Measurements from ENCODE around the gene VRK1. TPM values are rescaled to one million over a fixed set of nuclear protein-coding genes. Genes with fewer than 3 reads are reported as not detected.

The VRK1 gene
- polyA plus RNA-seq, 1 of the 3 experiments (the other 2 are of a cell fraction): 9.1 TPM

- TF ChIP-seq RFX5 (IDR thresholded peaks at IDR 0.05; ENCODE audit: low read length) (no peak), FOXJ3 (CRISPR knock-in tag; IDR thresholded peaks at IDR 0.05) (no peak), USF1 (IDR thresholded peaks at IDR 0.05; ENCODE audit: borderline replicate concordance, low read depth) (no peak), PBX3 (IDR thresholded peaks at IDR 0.05) (no peak), EZH2phosphoT487 (IDR thresholded peaks at IDR 0.05; ENCODE audit: borderline replicate concordance, low read depth) (no peak), CHD2 (IDR thresholded peaks at IDR 0.05; ENCODE audit: low read length, partially characterized antibody) (no peak), GATA2 (CRISPR knock-in tag; IDR thresholded peaks at IDR 0.05) (no peak), ELF1 (IDR thresholded peaks at IDR 0.05) (no peak), ZBTB33 (IDR thresholded peaks at IDR 0.05; ENCODE audit: borderline replicate concordance, low read depth) (no peak), MEF2A (IDR thresholded peaks at IDR 0.05; ENCODE audit: borderline replicate concordance, low read depth) (no peak), REST (IDR thresholded peaks at IDR 0.05; ENCODE audit: low read depth, low read length) (no peak)
- ChIA-PET CTCF (no interaction called here), POLR2A (no interaction called here)
- no peak for DNase-seq
- no peaks in the 10 kb centered on the region for H3F3A ChIP-seq (replicated peaks; ENCODE audit: insufficient read depth)
- no peaks in the 10 kb centered on the region for H4K20me1 ChIP-seq (ENCODE audit: insufficient read depth)
- H3K9me3 ChIP-seq: no peaks in the 10 kb centered on the region
- H3K27ac ChIP-seq (ENCODE audit: low read depth in 2 of 2, low read length in 1 of 2): no peak overlapping the region
- no peaks in the 10 kb centered on the region for H3K79me2 ChIP-seq (ENCODE audit: insufficient read depth)
- no peaks in the 10 kb centered on the region for H3K36me3 ChIP-seq (replicated peaks in 1 of 2; ENCODE audit: control insufficient read depth in 1 of 2, insufficient read depth in 2 of 2, low read length in 1 of 2)
- H2AFZ ChIP-seq (ENCODE audit: low read depth): no peak overlapping the region
- H3K4me1 ChIP-seq (ENCODE audit: control insufficient read depth in 1 of 2, insufficient read depth in 2 of 2, low read depth in 1 of 2, low read length in 1 of 2): no peaks in the 10 kb centered on the region
- no peak overlapping the region for H3K9ac ChIP-seq
- H3K27me3 ChIP-seq (ENCODE audit: insufficient read depth): no peaks in the 10 kb centered on the region; the same call in 1 of the 2 replicates
- no peak overlapping the region for H3K4me3 ChIP-seq (ENCODE audit: low read depth in 2 of 2, low read length in 1 of 2)
- 35% methylated on average over 10 of the region's 10 CpGs for WGBS (ENCODE audit: low lambda C conversion rate)
- no peaks in the 10 kb centered on the region for H3K9me2 ChIP-seq
- no peak overlapping the region for H3K4me2 ChIP-seq
Measured at GRCh38 chr14:96783043-96783914, 13.9 kb upstream of the VRK1 start.

Data from SK-N-SH (cell line).